ENCODE results near the gene ESF1.

DNA sequence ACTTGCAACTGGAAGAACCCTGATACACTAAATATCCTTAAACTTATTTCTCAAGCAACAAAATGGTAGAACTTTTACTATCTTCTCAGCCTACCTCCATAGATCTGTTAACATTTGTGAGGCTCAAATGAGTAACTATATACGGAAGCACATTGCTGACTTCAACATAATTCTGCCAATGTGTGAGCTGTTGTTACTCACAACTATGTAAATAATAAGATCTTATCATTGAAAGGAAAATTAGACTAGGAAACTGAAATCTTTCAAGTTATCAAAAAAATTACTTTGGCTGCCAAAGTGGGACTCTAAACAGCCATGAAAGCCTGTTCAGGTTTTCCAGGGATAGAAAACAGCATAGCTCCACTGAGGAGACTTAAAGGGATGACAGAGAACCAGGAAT is 105.8 kb downstream of the ESF1 start:
- TF ChIP-seq POLR2A (IDR thresholded peaks at IDR 0.05): no peak
- TF ChIP-seq, protein P1, sequence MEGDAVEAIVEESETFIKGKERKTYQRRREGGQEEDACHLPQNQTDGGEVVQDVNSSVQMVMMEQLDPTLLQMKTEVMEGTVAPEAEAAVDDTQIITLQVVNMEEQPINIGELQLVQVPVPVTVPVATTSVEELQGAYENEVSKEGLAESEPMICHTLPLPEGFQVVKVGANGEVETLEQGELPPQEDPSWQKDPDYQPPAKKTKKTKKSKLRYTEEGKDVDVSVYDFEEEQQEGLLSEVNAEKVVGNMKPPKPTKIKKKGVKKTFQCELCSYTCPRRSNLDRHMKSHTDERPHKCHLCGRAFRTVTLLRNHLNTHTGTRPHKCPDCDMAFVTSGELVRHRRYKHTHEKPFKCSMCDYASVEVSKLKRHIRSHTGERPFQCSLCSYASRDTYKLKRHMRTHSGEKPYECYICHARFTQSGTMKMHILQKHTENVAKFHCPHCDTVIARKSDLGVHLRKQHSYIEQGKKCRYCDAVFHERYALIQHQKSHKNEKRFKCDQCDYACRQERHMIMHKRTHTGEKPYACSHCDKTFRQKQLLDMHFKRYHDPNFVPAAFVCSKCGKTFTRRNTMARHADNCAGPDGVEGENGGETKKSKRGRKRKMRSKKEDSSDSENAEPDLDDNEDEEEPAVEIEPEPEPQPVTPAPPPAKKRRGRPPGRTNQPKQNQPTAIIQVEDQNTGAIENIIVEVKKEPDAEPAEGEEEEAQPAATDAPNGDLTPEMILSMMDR (IDR thresholded peaks at IDR 0.05): no peak
